GM21619 (cell line): ENCODE results near the gene NCBP2.

Experiments
- ATAC-seq: cut with Tn5 transposase; IDR thresholded peaks from one replicate; pipeline ENCODE4 v1.9.1; 2021; ENCODE audit not compliant: unreplicated experiment

Gene NCBP2

DNA sequence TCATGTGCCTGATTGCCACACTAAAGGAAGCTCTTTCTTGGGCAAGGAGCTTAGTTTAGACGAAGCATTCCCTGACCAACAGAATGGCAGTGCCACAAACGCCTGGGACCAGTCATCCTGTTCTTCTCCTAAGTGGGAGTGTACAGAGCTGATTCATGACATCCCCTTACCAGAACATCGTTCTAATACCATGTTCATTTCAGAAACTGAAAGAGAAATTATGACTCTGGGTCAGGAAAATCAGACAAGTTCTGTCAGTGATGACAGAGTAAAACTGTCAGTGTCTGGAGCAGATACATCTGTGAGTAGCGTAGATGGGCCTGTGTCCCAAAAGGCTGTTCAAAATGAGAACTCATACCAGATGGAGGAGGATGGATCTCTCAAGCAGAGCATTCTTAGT lies 56.2 kb downstream of the NCBP2 start:
- ATAC-seq: no peak
